Thoracic aorta (tissue), 2 donors: Measurements from ENCODE around the gene COL6A2. TPM values are rescaled to one million over a fixed set of nuclear protein-coding genes. Genes with fewer than 3 reads are reported as not detected.

ENCODE experiments used
- ATAC-seq: fragments of 150-250 bp; one replicate; pipeline ENCODE4 v1.8.0; 2017; ENCODE audit warnings: low read depth; ENCODE audit not compliant: insufficient number of reproducible peaks, low FRiP score
- DNase-seq: peaks from one replicate; pipeline ENCODE4 v3.0.0-alpha.2; 2020; ENCODE audit warnings: low spot score
- H3K27ac ChIP-seq, 2 donors: fragments of 200-600 bp; sonication (generic); 1 replicate in 1 of 2; 2 replicates in 1 of 2; pipeline ENCODE4 v1.5.1; 2016; ENCODE audit warnings: mild to moderate bottlenecking in 2 of 2, moderate library complexity in 2 of 2
- H3K27me3 ChIP-seq: fragments of 200-600 bp; sonication (generic); replicated peaks from 2 replicates; pipeline ENCODE4 v1.6.0; 2016; ENCODE audit warnings: mild to moderate bottlenecking; ENCODE audit not compliant: insufficient read depth
- H3K36me3 ChIP-seq: fragments of 200-600 bp; sonication (generic); one replicate; pipeline ENCODE4 v1.5.1; 2016
- H3K4me1 ChIP-seq, 2 donors: fragments of 200-600 bp; sonication (generic); 1 replicate in 1 of 2; 2 replicates in 1 of 2; pipeline versions ENCODE4 v1.5.1 to v1.6.0; 2016; ENCODE audit warnings: low read depth in 2 of 2, mild to moderate bottlenecking in 1 of 2; ENCODE audit not compliant: control insufficient read depth in 1 of 2
- H3K4me3 ChIP-seq: fragments of 200-600 bp; sonication (generic); 2 replicates; pipeline ENCODE4 v1.5.1; 2016; ENCODE audit warnings: mild to moderate bottlenecking
- H3K9me3 ChIP-seq: fragments of 200-600 bp; sonication (generic); 2 replicates; pipeline ENCODE4 v1.5.1; 2016
- total RNA-seq, 2 donors: library from RNA; depleted of rRNA; stranded (reverse); fragments of >200 nt; gene quantifications; one replicate each; pipeline versions ENCODE4 v1.1.0 to v1.2.3, GENCODE V29; 2016
- TF ChIP-seq, protein P1 (sequence below): fragments of 200-600 bp; sonication (generic); IDR thresholded peaks from one replicate; pipeline ENCODE4 v1.5.1; 2019; ENCODE audit warnings: antibody characterized with exemption

Gene COL6A2
- total RNA-seq, 2 donors from 2014 or later = 1,835 to 1,885 TPM

DNA sequence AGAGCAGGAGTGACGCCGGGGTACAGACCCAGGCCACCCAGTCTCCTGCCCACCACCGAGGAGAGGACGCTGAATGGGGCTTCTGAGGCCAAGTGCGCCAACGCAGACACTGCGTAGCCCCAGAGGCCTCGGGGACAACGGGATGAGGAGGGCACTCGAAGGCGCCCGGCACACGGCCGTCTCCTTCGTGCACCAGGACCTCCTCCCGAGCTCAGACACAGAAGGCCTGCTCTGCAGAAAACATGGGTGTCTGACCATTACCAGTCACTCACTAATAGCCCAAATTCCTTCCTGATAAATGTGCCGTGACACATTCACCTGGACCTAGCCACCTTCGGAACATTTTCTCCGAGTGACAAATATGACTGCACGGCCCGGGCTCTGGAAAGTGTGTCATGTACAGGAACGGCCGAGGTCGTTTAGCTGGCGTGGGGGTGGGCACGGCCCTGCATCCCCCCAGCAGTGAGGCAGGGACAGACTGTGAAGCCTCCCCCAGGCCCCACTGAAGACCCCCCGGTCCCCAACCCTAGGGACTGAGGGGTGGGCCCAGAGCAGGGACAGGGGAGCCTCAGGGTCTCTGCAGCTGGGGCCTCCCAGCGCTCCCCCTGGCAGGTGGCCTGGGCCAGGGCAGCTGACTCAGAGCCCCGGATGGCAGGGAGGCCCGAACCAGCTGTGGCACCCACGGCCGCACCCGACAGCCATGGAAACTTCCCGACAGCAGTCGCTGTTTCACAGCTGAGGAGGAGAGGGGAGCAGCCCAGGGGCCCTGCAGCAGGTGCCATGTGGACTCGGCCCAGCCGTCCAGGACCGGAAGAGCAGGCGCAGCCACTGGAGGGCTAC, 16.7 kb upstream of the COL6A2 start:
- Histone ChIP-seq H3K36me3 (no peaks in the 10 kb centered on the region), H3K4me3 (no peak overlapping the region), H3K27me3 (no peaks in the 10 kb centered on the region), H3K4me1 (peaks cover 12 to 42% of the 10 kb centered on the region in 2 donors), H3K27ac (peak overlapping the region in 1 of 2 donors; percentile 54), H3K9me3 (no peaks in the 10 kb centered on the region)
- TF ChIP-seq, protein P1, sequence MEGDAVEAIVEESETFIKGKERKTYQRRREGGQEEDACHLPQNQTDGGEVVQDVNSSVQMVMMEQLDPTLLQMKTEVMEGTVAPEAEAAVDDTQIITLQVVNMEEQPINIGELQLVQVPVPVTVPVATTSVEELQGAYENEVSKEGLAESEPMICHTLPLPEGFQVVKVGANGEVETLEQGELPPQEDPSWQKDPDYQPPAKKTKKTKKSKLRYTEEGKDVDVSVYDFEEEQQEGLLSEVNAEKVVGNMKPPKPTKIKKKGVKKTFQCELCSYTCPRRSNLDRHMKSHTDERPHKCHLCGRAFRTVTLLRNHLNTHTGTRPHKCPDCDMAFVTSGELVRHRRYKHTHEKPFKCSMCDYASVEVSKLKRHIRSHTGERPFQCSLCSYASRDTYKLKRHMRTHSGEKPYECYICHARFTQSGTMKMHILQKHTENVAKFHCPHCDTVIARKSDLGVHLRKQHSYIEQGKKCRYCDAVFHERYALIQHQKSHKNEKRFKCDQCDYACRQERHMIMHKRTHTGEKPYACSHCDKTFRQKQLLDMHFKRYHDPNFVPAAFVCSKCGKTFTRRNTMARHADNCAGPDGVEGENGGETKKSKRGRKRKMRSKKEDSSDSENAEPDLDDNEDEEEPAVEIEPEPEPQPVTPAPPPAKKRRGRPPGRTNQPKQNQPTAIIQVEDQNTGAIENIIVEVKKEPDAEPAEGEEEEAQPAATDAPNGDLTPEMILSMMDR = no peak
- ATAC-seq (no peak), DNase-seq (no peak)

DNA sequence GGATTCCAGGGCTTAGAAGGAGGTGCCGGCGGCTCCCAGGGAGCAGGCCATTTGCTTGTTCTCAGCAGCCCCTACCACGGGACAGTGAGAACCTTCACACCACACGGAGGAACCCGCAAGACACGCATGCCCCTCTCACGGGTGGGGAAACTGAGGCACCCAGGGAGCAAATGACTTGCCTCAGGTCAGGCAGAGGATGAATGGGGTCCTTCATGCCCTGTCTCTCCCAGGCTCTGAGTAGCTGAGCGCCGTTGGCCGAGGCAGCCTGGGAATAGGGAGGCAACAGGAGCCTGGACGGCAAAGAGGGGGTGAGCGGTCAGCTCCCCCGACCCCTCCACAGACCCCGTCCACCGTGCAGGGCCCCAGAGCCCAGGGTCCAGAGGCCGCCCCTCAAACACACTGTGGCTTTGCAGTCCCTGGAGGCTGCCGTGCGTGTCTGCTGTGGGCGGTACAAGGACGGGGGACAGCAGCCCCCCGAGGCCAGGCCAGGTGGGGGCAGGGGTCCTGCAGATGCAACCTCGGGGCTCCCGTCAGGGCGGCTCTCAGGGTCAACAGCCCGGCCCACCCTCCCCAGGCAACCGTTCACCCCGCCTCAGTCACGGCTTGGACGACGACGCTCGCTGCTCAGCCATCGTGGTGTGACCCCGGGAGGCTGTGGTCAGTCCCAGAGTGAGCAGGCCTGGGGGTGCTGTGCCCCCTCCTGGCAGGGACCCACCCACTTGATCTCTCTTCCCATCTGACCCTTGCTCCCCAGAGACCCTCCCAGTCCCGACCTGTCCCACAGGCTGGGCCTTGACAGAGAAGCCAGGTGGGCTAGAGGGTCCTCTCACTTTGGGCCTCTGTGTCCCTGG, 15.8 kb upstream of the COL6A2 start:
- DNase-seq (no peak), ATAC-seq (no peak)
- no peak overlapping the region for H3K4me3 ChIP-seq
- H3K27ac ChIP-seq = no peak overlapping the region
- peaks cover 12 to 42% of the 10 kb centered on the region in 2 donors for H3K4me1 ChIP-seq
- no peaks in the 10 kb centered on the region for H3K9me3 ChIP-seq
- H3K27me3 ChIP-seq = no peaks in the 10 kb centered on the region
- TF ChIP-seq, protein P1 = no peak
- no peaks in the 10 kb centered on the region for H3K36me3 ChIP-seq

DNA sequence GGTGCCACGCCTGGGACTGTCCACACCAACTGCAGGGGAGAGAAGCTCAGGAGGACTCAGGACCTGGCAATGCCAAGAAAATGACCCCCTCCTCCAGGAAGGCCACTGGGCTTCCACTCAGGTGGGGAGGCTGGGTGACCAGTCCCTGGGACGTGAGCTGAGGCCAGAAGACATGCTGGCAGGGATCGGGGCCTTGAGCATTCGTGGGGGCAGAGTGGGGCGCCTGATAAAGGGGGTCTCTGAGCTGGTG, 15.3 kb upstream of the COL6A2 start:
- DNase-seq = no peak
- no peak overlapping the region for H3K4me3 ChIP-seq
- H3K36me3 ChIP-seq = no peaks in the 10 kb centered on the region
- no peaks in the 10 kb centered on the region for H3K27me3 ChIP-seq
- H3K4me1 ChIP-seq = peaks cover 12 to 42% of the 10 kb centered on the region in 2 donors
- no peak overlapping the region for H3K27ac ChIP-seq
- no peak for ATAC-seq
- TF ChIP-seq, protein P1 = no peak
- no peaks in the 10 kb centered on the region for H3K9me3 ChIP-seq

DNA sequence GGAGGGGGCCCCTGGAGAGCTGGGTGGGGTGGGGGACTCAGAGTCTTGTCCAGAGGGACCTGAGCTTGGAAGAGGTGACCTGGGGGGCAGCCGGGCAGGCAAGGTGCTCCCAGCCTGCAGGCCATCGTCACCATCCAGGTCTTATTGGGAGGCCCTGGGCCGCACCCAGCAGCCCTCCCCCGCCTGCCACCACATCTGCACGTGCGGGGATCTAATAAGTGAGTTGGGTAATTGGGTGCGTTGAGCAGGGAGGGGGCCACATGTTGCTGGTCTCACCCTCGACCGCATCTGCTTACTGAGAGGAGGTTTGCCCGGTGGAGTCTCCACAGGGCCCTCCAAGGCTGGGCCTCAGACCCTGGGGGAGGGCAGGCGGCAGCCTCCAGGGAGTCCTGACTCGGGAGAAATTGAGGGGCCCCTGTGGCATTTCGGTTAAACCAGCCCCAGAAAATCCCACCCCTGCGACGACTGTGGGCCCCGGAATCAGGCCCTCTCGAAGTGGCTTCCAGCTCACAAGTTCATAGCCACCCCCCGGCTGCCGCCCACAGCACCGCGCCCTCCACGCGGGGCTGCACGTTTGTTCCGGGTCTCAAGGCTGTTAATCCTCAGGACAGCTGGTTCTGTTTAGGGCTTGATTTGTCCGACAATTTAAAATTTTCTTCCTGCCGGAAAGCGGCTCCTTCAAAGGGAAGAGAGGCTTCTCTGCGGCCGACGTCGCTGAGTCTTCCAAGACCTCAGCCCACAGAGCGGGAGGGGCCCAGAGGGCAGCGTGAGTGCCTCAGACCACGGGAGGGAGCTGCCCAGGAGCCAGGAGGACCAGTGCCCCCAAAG, 14.7 kb upstream of the COL6A2 start:
- Histone ChIP-seq H3K4me3 (no peak overlapping the region), H3K9me3 (no peaks in the 10 kb centered on the region), H3K27me3 (no peaks in the 10 kb centered on the region), H3K4me1 (peaks cover 12 to 39% of the 10 kb centered on the region in 2 donors), H3K36me3 (no peaks in the 10 kb centered on the region), H3K27ac (no peak overlapping the region)
- ATAC-seq = no peak
- TF ChIP-seq, protein P1 = no peak
- DNase-seq = no peak
